IMR-90 (cell line): Measurements from ENCODE around the gene CUL1. TPM values are rescaled to one million over a fixed set of nuclear protein-coding genes. Genes with fewer than 3 reads are reported as not detected.

Source experiments
- ATAC-seq: fragments of 200-7000 bp; cut with Tn5 transposase; 2 replicates; pipeline ENCODE4 v1.9.1; 2020; ENCODE audit warnings: low read depth, mild to moderate bottlenecking, moderate library complexity
- BruUV-seq: library from RNA; stranded (reverse); fragments of 400-500 nt; replicated peaks from 2 replicates; lab custom pipeline; 2021; lab: Mats Ljungman, UMichigan
- CTCF ChIA-PET: fragments of 300-600 bp; formaldehyde crosslinking; extraction: SDS; loops from one replicate; lab custom pipeline; 2021; ENCODE audit warnings: antibody characterized with exemption; lab: Yijun Ruan, JAX
- POLR2A ChIA-PET: fragments of 300-600 bp; sonication (Branson Sonifier 250); formaldehyde crosslinking; loops from one replicate; lab custom pipeline; 2022; ENCODE audit warnings: antibody characterized with exemption; ENCODE audit not compliant: unreplicated experiment; lab: Charles Lee
- DNase-seq: peaks from one replicate; pipeline ENCODE4 v3.0.0; 2013
- H2AFZ ChIP-seq: replicated peaks from 2 replicates; pipeline ENCODE3; 2013; ENCODE audit warnings: low read length, mild to moderate bottlenecking; ENCODE audit not compliant: poor library complexity
- H2AK5ac ChIP-seq: 2 replicates; pipeline ENCODE4 v1.6.1; 2013; ENCODE audit warnings: low read depth, low read length, inconsistent platforms
- H2AK9ac ChIP-seq: replicated peaks from 2 replicates; pipeline ENCODE3; 2013; ENCODE audit warnings: mild to moderate bottlenecking, low read depth, low read length, moderate library complexity; ENCODE audit not compliant: poor library complexity
- H2BK120ac ChIP-seq: 2 replicates; pipeline ENCODE4 v1.6.1; 2013; ENCODE audit warnings: low read depth, low read length, inconsistent platforms
- H2BK15ac ChIP-seq: 3 replicates; pipeline ENCODE4 v1.6.1; 2013; ENCODE audit warnings: low read depth, low read length, inconsistent platforms
- H2BK20ac ChIP-seq: 2 replicates; pipeline ENCODE4 v1.6.1; 2013; ENCODE audit warnings: low read depth, mild to moderate bottlenecking, inconsistent platforms, low read length, moderate library complexity
- H2BK5ac ChIP-seq: 2 replicates; pipeline ENCODE4 v1.6.1; 2013; ENCODE audit warnings: mild to moderate bottlenecking, low read depth, low read length, inconsistent platforms; ENCODE audit not compliant: poor library complexity, severe bottlenecking
- H3K14ac ChIP-seq: replicated peaks from 2 replicates; pipeline ENCODE4 v1.6.1; 2013; ENCODE audit warnings: low read depth, low read length, inconsistent platforms
- H3K18ac ChIP-seq: 2 replicates; pipeline ENCODE4 v1.6.1; 2013; ENCODE audit warnings: low read depth, low read length, control low read depth
- H3K23ac ChIP-seq: 2 replicates; pipeline ENCODE4 v1.6.1; 2013; ENCODE audit warnings: low read depth, low read length, inconsistent platforms
- H3K27ac ChIP-seq: 2 replicates; pipeline ENCODE4 v1.5.1; 2013; ENCODE audit warnings: mild to moderate bottlenecking, control low read depth, low read length; ENCODE audit not compliant: insufficient read depth
- H3K27me3 ChIP-seq: 2 replicates; pipeline ENCODE4 v1.6.1; 2013; ENCODE audit warnings: low read length; ENCODE audit not compliant: control insufficient read depth, insufficient read depth
- H3K36me3 ChIP-seq: 2 replicates; pipeline ENCODE4 v1.6.1; 2013; ENCODE audit warnings: low read length, mixed read lengths; ENCODE audit not compliant: control insufficient read depth, insufficient read depth
- H3K4ac ChIP-seq: 2 replicates; pipeline ENCODE4 v1.6.1; 2013; ENCODE audit warnings: low read depth, low read length, inconsistent platforms
- H3K4me1 ChIP-seq: 2 replicates; pipeline ENCODE4 v1.6.1; 2013; ENCODE audit warnings: low read length, mixed read lengths; ENCODE audit not compliant: control insufficient read depth, insufficient read depth
- H3K4me2 ChIP-seq: 2 replicates; pipeline ENCODE4 v1.6.1; 2013; ENCODE audit warnings: low read depth, mild to moderate bottlenecking, control low read depth, low read length, moderate library complexity
- H3K4me3 ChIP-seq: 2 replicates; pipeline ENCODE4 v1.5.1; 2013; ENCODE audit warnings: low read depth, mild to moderate bottlenecking, control low read depth, low read length, moderate library complexity; ENCODE audit not compliant: insufficient read depth
- H3K56ac ChIP-seq: 2 replicates; pipeline ENCODE4 v1.6.1; 2013; ENCODE audit warnings: low read length, inconsistent platforms; ENCODE audit not compliant: insufficient read depth; ENCODE audit errors: extremely low read depth
- H3K79me1 ChIP-seq, 2 experiments: 2 replicates each; pipeline ENCODE4 v1.6.1; 2013; ENCODE audit warnings: low read length in 2 of 2, inconsistent platforms in 1 of 2, low read depth in 1 of 2
- H3K9ac ChIP-seq: 2 replicates; pipeline ENCODE4 v1.6.1; 2013; ENCODE audit warnings: low read depth, low read length, control low read depth
- H3K9me1 ChIP-seq: 2 replicates; pipeline ENCODE4 v1.6.1; 2013; ENCODE audit warnings: low read length, inconsistent platforms; ENCODE audit not compliant: insufficient read depth
- H3K9me3 ChIP-seq: 2 replicates; pipeline ENCODE4 v1.6.1; 2013; ENCODE audit warnings: low read length; ENCODE audit not compliant: control insufficient read depth, insufficient read depth
- H4K20me1 ChIP-seq: 2 replicates; pipeline ENCODE4 v1.6.1; 2013; ENCODE audit warnings: low read length, inconsistent platforms; ENCODE audit not compliant: insufficient read depth
- H4K5ac ChIP-seq: 2 replicates; pipeline ENCODE4 v1.6.1; 2013; ENCODE audit warnings: mild to moderate bottlenecking, low read depth, low read length, control low read depth
- H4K8ac ChIP-seq, 2 experiments: 2 replicates each; pipeline ENCODE4 v1.6.1; 2013; ENCODE audit warnings: low read depth in 2 of 2, low read length in 2 of 2, control low read depth in 1 of 2, inconsistent platforms in 1 of 2
- H4K91ac ChIP-seq: 2 replicates; pipeline ENCODE4 v1.6.1; 2013; ENCODE audit warnings: low read depth, low read length, inconsistent platforms; ENCODE audit not compliant: insufficient read depth
- BHLHE40 ChIP-seq: fragments of 150-350 bp; IDR thresholded peaks from 2 replicates; pipeline ENCODE4 v1.6.1; 2016; ENCODE audit warnings: mild to moderate bottlenecking, low read depth, low read length
- CEBPB ChIP-seq: IDR thresholded peaks from 2 replicates; pipeline ENCODE4 v1.6.1; 2012; ENCODE audit warnings: low read depth, low read length, improper control_type of control experiment
- WGBS, 2 experiments: methylation state at CpG; one replicate each; pipeline versions ENCODE4 v1.1.5 to v1.1.7; 2013; ENCODE audit warnings: missing lambda C conversion rate in 2 of 2; ENCODE audit not compliant: insufficient read length in 1 of 2; ENCODE audit errors: extremely low coverage in 2 of 2; 5-methylcytosine and 5-hydroxymethylcytosine counted together
- dilution Hi-C: fragments of 300-500 bp; cut with HindIII; formaldehyde crosslinking; loops from one replicate; pipeline ENCODE4 v1.14.3; 2018; ENCODE audit warnings: low sequenced_read_pairs; ENCODE audit not compliant: unreplicated experiment
- in situ Hi-C: fragments of 300-500 bp; cut with MboI; formaldehyde crosslinking; loops from 3 replicates; pipeline ENCODE4 v1.14.3; 2019; ENCODE audit warnings: low sequenced_read_pairs, inconsistent platforms, mixed read lengths
- intact Hi-C: fragments of 100-400 bp; cut with micrococcal nuclease; formaldehyde crosslinking; loops from 2 replicates; pipeline ENCODE4 v1.10.0; 2022
- polyA plus RNA-seq, 3 experiments: library from polyadenylated mRNA; depleted of rRNA; stranded (reverse); fragments of >200 nt; gene quantifications; 2 replicates each; pipeline ENCODE4 v1.2.3, GENCODE V29; 2012; ENCODE audit warnings: low replicate concordance in 1 of 3
- total RNA-seq: library from RNA; depleted of rRNA; stranded (reverse); fragments of >200 nt; gene quantifications from 2 replicates; pipeline ENCODE4 v1.2.3, GENCODE V29; 2012

CUL1 gene
- total and polyA plus RNA-seq, 2 of the 4 experiments (the other 2 are of a cell fraction): 44.0 to 46.2 TPM

DNA sequence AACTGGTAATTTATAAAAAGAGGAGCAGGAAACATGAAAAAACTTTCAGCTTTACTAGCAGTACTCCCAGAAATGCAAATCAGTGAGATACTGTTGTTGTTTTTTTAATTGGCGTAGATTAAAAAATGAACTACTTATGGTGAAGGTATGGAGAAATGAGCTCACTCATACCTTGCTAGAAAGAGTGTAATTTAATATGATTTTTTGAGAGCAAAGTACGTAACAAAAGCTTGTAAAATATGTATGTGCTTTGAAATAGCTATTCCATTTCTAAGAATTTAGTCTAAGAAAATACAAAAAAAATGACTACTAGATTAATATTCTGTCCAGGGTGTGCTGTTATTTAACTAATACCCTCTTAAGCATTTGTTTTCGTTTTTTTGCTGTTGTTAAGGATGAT lies 5.5 kb downstream of the CUL1 start:
- CTCF ChIA-PET: interaction anchor here (0.6 to 0.7 kb wide), 4 partner anchors 89 to 189 kb away, joined by 3 to 4 read pairs (median 4); no protein-coding TSS in a partner anchor
- no peak overlapping the region for H3K9ac ChIP-seq
- H2BK5ac ChIP-seq: no peak overlapping the region
- TF ChIP-seq BHLHE40: no peak
- no peak for TF ChIP-seq CEBPB
- POLR2A ChIA-PET: no interaction called here
- no peak overlapping the region for H3K56ac ChIP-seq
- no peak overlapping the region for H4K5ac ChIP-seq
- DNase-seq: no peak
- peaks cover 13% of the 10 kb centered on the region for H3K4me1 ChIP-seq
- dilution Hi-C loops: no loop called here
- no peak overlapping the region for H4K8ac ChIP-seq
- H4K20me1 ChIP-seq: peaks cover 87% of the 10 kb centered on the region
- no peak overlapping the region for H3K27ac ChIP-seq
- no peak overlapping the region for H3K23ac ChIP-seq
- no peak overlapping the region for H2AFZ ChIP-seq
- H2BK15ac ChIP-seq: no peak overlapping the region
- H3K27me3 ChIP-seq: no peaks in the 10 kb centered on the region
- H3K4me3 ChIP-seq: no peak overlapping the region
- H2BK20ac ChIP-seq: no peak overlapping the region
- H3K14ac ChIP-seq: no peak overlapping the region
- H3K4ac ChIP-seq: no peak overlapping the region
- ATAC-seq: no peak
- H2AK5ac ChIP-seq: no peak overlapping the region
- BruUV-seq: no TSS peak
- in situ Hi-C loops: no loop called here
- peaks cover 23% of the 10 kb centered on the region for H3K9me1 ChIP-seq
- H3K18ac ChIP-seq: no peak overlapping the region
- intact Hi-C loops: loop anchor here (2.0 kb wide), 1 partner anchor 17 kb away; no protein-coding TSS in a partner anchor
- H3K4me2 ChIP-seq: no peak overlapping the region
- H3K79me1 ChIP-seq: peaks cover 0 to 37% of the 10 kb centered on the region in 2 experiments; a peak in 2 of 4 replicates
- WGBS, 2 experiments: no CpG with 5 or more reads among the region's 3 CpGs
- no peak overlapping the region for H2BK120ac ChIP-seq
- no peaks in the 10 kb centered on the region for H3K9me3 ChIP-seq
- H4K91ac ChIP-seq: no peak overlapping the region
- no peaks in the 10 kb centered on the region for H3K36me3 ChIP-seq
- no peak overlapping the region for H2AK9ac ChIP-seq
